Gastrocnemius medialis (tissue), 4 donors: ENCODE results near the gene FKBP4.

Source experiments
- POLR2A ChIP-seq, 2 donors: fragments of 450-650 bp; IDR thresholded peaks; one replicate each; pipeline ENCODE4 v1.6.1; 2017; ENCODE audit warnings: antibody characterized with exemption in 2 of 2, mild to moderate bottlenecking in 2 of 2, moderate library complexity in 2 of 2
- TF ChIP-seq, protein P1 (sequence below), 5 experiments: fragments of 450-650 bp in 3 of 5; fragments of 200-600 bp in 2 of 5; sonication (generic) in 2 of 5; IDR thresholded peaks in 4 of 5; conservative IDR thresholded peaks in 1 of 5; 1 replicate in 4 of 5; 2 replicates in 1 of 5; pipeline ENCODE4 v1.5.1; 2016 to 2019; ENCODE audit warnings: antibody characterized with exemption in 5 of 5, mild to moderate bottlenecking in 3 of 5, moderate library complexity in 3 of 5

DNA sequence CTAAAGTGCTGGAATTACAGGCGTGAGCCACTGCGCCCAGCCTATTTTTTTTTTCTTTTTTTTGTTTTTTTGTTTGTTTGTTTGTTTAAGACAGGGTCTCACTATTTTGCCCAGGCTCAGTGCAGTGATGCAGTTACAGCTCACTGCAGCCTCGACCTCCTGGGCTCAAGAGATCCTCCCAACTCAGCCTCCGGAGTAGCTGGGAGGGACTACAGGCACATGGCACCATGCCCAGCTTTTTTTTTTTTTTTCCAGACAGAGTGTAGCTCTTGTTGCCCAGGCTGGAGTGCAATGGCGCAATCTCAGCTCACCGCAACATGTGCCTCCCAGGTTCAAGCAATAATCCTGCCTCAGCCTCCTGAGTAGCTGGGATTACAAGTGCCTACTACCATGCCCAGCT, 11.9 kb downstream of the FKBP4 start:
- TF ChIP-seq, protein P1, sequence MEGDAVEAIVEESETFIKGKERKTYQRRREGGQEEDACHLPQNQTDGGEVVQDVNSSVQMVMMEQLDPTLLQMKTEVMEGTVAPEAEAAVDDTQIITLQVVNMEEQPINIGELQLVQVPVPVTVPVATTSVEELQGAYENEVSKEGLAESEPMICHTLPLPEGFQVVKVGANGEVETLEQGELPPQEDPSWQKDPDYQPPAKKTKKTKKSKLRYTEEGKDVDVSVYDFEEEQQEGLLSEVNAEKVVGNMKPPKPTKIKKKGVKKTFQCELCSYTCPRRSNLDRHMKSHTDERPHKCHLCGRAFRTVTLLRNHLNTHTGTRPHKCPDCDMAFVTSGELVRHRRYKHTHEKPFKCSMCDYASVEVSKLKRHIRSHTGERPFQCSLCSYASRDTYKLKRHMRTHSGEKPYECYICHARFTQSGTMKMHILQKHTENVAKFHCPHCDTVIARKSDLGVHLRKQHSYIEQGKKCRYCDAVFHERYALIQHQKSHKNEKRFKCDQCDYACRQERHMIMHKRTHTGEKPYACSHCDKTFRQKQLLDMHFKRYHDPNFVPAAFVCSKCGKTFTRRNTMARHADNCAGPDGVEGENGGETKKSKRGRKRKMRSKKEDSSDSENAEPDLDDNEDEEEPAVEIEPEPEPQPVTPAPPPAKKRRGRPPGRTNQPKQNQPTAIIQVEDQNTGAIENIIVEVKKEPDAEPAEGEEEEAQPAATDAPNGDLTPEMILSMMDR (IDR thresholded peaks at IDR 0.05 in 4 of 5, conservative IDR thresholded peaks at IDR 0.05 in 1 of 5): no peak
- no peak for TF ChIP-seq POLR2A (IDR thresholded peaks at IDR 0.05)
